ENCODE results near the gene HCRTR2. TPM values are rescaled to one million over a fixed set of nuclear protein-coding genes. Genes with fewer than 3 reads are reported as not detected.

HCRTR2 gene
- total and polyA plus RNA-seq, 9 donors, result 0.04 to 0.12 (median 0.11) TPM; not detected in 6

DNA sequence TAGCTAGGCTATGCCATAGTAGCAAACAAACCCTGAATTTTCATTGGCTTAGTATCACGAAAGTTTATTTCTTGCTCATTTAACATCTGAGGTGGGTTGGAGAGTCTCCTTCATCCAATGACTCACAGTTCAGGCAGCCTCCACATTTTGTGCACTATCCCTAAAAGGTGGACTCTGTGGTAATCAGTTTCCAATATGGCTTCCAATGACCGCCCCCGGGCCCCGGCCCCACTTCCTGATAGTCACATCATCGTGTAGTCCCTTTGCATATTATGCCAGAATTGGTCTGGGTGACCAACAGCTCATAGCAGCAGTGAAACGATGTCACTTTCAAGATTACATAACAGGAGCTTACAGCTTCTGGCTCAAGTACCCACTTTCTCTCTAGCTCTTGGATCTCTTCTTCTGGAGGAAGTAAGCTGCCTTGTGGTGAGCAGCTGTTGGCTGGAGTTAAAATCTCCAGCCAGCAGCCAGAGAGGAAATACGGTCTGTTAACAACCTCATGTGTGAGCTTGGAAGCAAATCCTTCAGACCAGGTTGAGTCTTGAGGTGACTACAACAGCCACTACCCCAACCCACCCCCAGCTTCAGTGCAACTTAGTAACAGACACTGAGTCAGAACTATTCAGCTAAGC, 7.8 kb downstream of the HCRTR2 start:
- 60 to 73% (median 73%) methylated on average over 7 of the region's 7 CpGs for WGBS, 3 donors
- intact Hi-C loops (cut with DNase I), result no loop called here
- H3K9me3 ChIP-seq, result no peaks in the 10 kb centered on the region
- DNase-seq, result no peak
- no peaks in the 10 kb centered on the region for H3K27me3 ChIP-seq
- H3K36me3 ChIP-seq, result no peaks in the 10 kb centered on the region
- no peak overlapping the region for H3K4me3 ChIP-seq
- no peaks in the 10 kb centered on the region for H3K4me1 ChIP-seq (ENCODE audit: insufficient read depth)
- TF ChIP-seq, protein P1, sequence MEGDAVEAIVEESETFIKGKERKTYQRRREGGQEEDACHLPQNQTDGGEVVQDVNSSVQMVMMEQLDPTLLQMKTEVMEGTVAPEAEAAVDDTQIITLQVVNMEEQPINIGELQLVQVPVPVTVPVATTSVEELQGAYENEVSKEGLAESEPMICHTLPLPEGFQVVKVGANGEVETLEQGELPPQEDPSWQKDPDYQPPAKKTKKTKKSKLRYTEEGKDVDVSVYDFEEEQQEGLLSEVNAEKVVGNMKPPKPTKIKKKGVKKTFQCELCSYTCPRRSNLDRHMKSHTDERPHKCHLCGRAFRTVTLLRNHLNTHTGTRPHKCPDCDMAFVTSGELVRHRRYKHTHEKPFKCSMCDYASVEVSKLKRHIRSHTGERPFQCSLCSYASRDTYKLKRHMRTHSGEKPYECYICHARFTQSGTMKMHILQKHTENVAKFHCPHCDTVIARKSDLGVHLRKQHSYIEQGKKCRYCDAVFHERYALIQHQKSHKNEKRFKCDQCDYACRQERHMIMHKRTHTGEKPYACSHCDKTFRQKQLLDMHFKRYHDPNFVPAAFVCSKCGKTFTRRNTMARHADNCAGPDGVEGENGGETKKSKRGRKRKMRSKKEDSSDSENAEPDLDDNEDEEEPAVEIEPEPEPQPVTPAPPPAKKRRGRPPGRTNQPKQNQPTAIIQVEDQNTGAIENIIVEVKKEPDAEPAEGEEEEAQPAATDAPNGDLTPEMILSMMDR (IDR thresholded peaks at IDR 0.05), result no peak
- TF ChIP-seq POLR2A (IDR thresholded peaks at IDR 0.05), result no peak
- no peak overlapping the region for H3K27ac ChIP-seq

- intact Hi-C loops (cut with DNase I), result no loop called here
- H3K9me3 ChIP-seq, result no peaks in the 10 kb centered on the region
- no peaks in the 10 kb centered on the region for H3K36me3 ChIP-seq
- no peak for DNase-seq
- H3K27me3 ChIP-seq, result no peaks in the 10 kb centered on the region
- no peak for TF ChIP-seq EP300 (IDR thresholded peaks at IDR 0.05)
- TF ChIP-seq, protein P1 (IDR thresholded peaks at IDR 0.05), result no peak
- no peak for TF ChIP-seq POLR2A (IDR thresholded peaks at IDR 0.05)
- no peak overlapping the region for H3K4me3 ChIP-seq
- no peaks in the 10 kb centered on the region for H3K4me1 ChIP-seq (ENCODE audit: insufficient read depth)
- WGBS, 3 donors, result 59 to 76% (median 68%) methylated on average over 4 of the region's 4 CpGs
- no peak overlapping the region for H3K27ac ChIP-seq
These were observed 10.6 kb downstream of the HCRTR2 start for GRCh38 chr6:55184782-55185530.

DNA sequence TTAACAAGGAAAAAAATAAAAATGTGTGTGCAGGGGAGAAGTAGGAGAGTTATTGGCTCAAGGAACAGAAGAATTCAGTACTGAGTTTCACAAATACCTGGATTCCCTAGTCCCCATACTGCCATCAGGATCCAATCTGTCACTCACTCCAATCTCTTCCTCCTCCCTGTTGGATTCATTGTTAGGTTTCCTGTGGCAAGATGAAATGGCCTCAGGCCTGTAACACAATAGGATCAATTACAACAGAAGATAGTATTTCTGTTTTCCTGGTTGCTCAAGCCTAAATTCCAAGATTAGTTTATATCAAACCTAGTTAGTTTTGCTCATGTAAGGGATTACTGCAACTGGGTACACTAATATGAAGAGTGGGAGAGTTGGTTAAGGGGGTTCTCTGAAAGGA, 24.4 kb downstream of the HCRTR2 start:
- no peak overlapping the region for H3K27ac ChIP-seq
- DNase-seq, result no peak
- TF ChIP-seq POLR2A (IDR thresholded peaks at IDR 0.05) (no peak), EP300 (IDR thresholded peaks at IDR 0.05) (no peak)
- TF ChIP-seq, protein P1 (IDR thresholded peaks at IDR 0.05), result no peak
- intact Hi-C loops (cut with DNase I), result no loop called here
- no peaks in the 10 kb centered on the region for H3K27me3 ChIP-seq
- H3K9me3 ChIP-seq, result no peaks in the 10 kb centered on the region
- H3K4me1 ChIP-seq (ENCODE audit: insufficient read depth), result no peaks in the 10 kb centered on the region
- no peaks in the 10 kb centered on the region for H3K36me3 ChIP-seq
- no peak overlapping the region for H3K4me3 ChIP-seq

DNA sequence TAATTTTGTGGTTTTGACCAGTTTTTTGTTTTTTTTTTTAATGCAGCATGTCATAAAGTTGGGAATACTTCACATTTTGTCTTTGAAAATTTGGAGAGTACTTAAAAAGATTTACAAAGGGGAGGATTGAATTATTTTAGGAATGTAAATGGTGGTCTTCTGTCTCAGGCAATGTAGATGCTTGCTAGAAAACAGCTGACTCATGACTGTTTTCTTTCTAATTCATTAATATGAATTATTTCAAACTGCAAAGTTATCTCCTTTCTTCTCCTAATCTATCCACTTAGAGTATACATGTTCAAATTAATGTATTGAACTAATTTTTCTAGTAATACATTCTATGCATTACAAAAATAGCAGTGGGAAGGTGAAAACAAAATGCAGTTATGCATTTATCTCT, 24.9 kb downstream of the HCRTR2 start:
- Histone ChIP-seq H3K4me3 (no peak overlapping the region), H3K27ac (no peak overlapping the region), H3K4me1 (ENCODE audit: insufficient read depth) (no peaks in the 10 kb centered on the region), H3K27me3 (no peaks in the 10 kb centered on the region), H3K9me3 (no peaks in the 10 kb centered on the region), H3K36me3 (no peaks in the 10 kb centered on the region)
- no peak for DNase-seq
- TF ChIP-seq EP300 (IDR thresholded peaks at IDR 0.05) (no peak), POLR2A (IDR thresholded peaks at IDR 0.05) (no peak)
- TF ChIP-seq, protein P1 (IDR thresholded peaks at IDR 0.05), result no peak
- intact Hi-C loops (cut with DNase I), result no loop called here
